Measurements from ENCODE around the gene SNX8. TPM values are rescaled to one million over a fixed set of nuclear protein-coding genes. Genes with fewer than 3 reads are reported as not detected.

SNX8 gene
- total and polyA plus RNA-seq, 8 donors = 17.0 to 60.5 (median 27.4) TPM

DNA sequence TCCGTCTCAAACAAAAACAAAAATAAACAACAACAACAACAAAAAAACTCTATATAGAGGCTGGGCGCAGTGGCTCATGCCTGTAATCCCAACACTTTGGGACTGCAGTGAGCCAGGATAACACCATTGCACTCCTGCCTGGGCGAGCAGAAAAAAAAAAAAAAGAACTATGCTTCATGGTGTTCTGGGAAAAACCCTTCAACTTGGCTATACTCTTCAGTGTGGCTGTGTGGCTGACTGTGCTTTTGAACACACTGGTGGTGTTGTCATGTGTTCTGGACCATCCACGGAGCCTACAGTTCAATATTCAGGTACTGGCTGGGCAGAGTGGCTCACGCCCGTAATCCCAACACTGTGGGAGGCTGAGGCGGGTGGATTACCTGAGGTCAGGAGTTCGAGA, 26.5 kb downstream of the SNX8 start:
- DNase-seq (peak in 1 of 4 donors; percentile 17), ATAC-seq (no peak)
- no peak overlapping the region for H3K27ac ChIP-seq
- no peaks in the 10 kb centered on the region for H3K27me3 ChIP-seq
- intact Hi-C loops (cut with DNase I) = no loop called here
- TF ChIP-seq, protein P1, sequence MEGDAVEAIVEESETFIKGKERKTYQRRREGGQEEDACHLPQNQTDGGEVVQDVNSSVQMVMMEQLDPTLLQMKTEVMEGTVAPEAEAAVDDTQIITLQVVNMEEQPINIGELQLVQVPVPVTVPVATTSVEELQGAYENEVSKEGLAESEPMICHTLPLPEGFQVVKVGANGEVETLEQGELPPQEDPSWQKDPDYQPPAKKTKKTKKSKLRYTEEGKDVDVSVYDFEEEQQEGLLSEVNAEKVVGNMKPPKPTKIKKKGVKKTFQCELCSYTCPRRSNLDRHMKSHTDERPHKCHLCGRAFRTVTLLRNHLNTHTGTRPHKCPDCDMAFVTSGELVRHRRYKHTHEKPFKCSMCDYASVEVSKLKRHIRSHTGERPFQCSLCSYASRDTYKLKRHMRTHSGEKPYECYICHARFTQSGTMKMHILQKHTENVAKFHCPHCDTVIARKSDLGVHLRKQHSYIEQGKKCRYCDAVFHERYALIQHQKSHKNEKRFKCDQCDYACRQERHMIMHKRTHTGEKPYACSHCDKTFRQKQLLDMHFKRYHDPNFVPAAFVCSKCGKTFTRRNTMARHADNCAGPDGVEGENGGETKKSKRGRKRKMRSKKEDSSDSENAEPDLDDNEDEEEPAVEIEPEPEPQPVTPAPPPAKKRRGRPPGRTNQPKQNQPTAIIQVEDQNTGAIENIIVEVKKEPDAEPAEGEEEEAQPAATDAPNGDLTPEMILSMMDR (IDR thresholded peaks at IDR 0.05) = no peak
- no peak overlapping the region for H3K4me3 ChIP-seq
- peaks cover 0 to 4% of the 10 kb centered on the region in 2 donors for H3K36me3 ChIP-seq
- H3K9me3 ChIP-seq = no peaks in the 10 kb centered on the region
- H3K4me1 ChIP-seq = no peaks in the 10 kb centered on the region

- Histone ChIP-seq H3K27me3 (no peaks in the 10 kb centered on the region), H3K4me1 (peaks cover 0 to 8% of the 10 kb centered on the region in 2 donors), H3K36me3 (peaks cover 0 to 2% of the 10 kb centered on the region in 2 donors), H3K9me3 (no peaks in the 10 kb centered on the region), H3K27ac (no peak overlapping the region), H3K4me3 (no peak overlapping the region)
- TF ChIP-seq, protein P1 (IDR thresholded peaks at IDR 0.05) = no peak
- DNase-seq = peak in 1 of 4 donors; percentile 65
- intact Hi-C loops (cut with DNase I) = no loop called here
- ATAC-seq = no peak
These were observed 31.2 kb downstream of the SNX8 start for GRCh38 chr7:2283074-2283473.

GRCh38 chr7:2282185-2282751, 32.0 kb downstream of the SNX8 start:
- no peak overlapping the region for H3K4me3 ChIP-seq
- TF ChIP-seq, protein P1 (IDR thresholded peaks at IDR 0.05) = no peak
- intact Hi-C loops (cut with DNase I) = no loop called here
- no peaks in the 10 kb centered on the region for H3K9me3 ChIP-seq
- no peaks in the 10 kb centered on the region for H3K27me3 ChIP-seq
- H3K36me3 ChIP-seq = peaks cover 0 to 6% of the 10 kb centered on the region in 2 donors
- DNase-seq (peak in 1 of 4 donors; percentile 39), ATAC-seq (no peak)
- peaks cover 0 to 8% of the 10 kb centered on the region in 2 donors for H3K4me1 ChIP-seq
- no peak overlapping the region for H3K27ac ChIP-seq

DNA sequence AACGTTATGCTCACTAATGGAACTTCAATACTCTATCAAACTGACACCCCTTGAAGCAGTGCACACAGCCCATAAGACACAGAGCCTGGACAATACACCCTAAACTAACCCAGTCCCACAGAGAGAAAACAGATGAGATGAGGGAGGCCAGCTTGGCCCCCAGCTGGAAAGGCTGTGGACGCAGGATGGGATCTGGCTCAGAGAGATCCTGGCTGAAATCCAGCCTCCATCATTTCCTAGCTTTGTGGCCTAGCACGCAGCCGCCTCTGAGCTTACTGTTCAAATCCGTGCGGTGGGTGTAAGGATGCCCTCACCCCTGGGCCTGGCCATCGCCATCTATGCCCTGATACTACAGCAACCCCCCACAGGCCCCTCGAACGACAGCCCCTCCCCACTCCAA, 32.7 kb downstream of the SNX8 start:
- Histone ChIP-seq H3K36me3 (peaks cover 0 to 6% of the 10 kb centered on the region in 2 donors), H3K9me3 (no peaks in the 10 kb centered on the region), H3K4me3 (no peak overlapping the region), H3K4me1 (peaks cover 0 to 8% of the 10 kb centered on the region in 2 donors), H3K27ac (peak overlapping the region in 1 of 2 donors; percentile 40), H3K27me3 (no peaks in the 10 kb centered on the region)
- TF ChIP-seq, protein P1 (IDR thresholded peaks at IDR 0.05) = no peak
- intact Hi-C loops (cut with DNase I) = no loop called here
- ATAC-seq = peak; percentile 49
- DNase-seq = peak in 3 of 4 donors; percentile 43 to 91 (median 87)

GRCh38 chr7:2280424-2280823, 33.8 kb downstream of the SNX8 start:
- Histone ChIP-seq H3K9me3 (no peaks in the 10 kb centered on the region), H3K4me3 (no peak overlapping the region), H3K36me3 (peaks cover 0 to 16% of the 10 kb centered on the region in 2 donors), H3K27me3 (no peaks in the 10 kb centered on the region), H3K4me1 (peaks cover 0 to 8% of the 10 kb centered on the region in 2 donors), H3K27ac (no peak overlapping the region)
- DNase-seq = peak in 3 of 4 donors; percentile 2 to 72 (median 58)
- no peak for ATAC-seq
- TF ChIP-seq, protein P1 (IDR thresholded peaks at IDR 0.05) = no peak
- intact Hi-C loops (cut with DNase I) = no loop called here
